GM18870 (cell line): ENCODE results near the gene SHKBP1.
"Not testable (repeated sequence)": the region's sequence is repeated elsewhere in the genome, so short reads cannot be mapped to it uniquely, and the experiment has no call there.

ENCODE experiments used
- ATAC-seq: cut with Tn5 transposase; IDR thresholded peaks from one replicate; pipeline ENCODE4 v1.9.1; 2021; ENCODE audit warnings: moderate library complexity; ENCODE audit not compliant: unreplicated experiment

Gene SHKBP1

DNA sequence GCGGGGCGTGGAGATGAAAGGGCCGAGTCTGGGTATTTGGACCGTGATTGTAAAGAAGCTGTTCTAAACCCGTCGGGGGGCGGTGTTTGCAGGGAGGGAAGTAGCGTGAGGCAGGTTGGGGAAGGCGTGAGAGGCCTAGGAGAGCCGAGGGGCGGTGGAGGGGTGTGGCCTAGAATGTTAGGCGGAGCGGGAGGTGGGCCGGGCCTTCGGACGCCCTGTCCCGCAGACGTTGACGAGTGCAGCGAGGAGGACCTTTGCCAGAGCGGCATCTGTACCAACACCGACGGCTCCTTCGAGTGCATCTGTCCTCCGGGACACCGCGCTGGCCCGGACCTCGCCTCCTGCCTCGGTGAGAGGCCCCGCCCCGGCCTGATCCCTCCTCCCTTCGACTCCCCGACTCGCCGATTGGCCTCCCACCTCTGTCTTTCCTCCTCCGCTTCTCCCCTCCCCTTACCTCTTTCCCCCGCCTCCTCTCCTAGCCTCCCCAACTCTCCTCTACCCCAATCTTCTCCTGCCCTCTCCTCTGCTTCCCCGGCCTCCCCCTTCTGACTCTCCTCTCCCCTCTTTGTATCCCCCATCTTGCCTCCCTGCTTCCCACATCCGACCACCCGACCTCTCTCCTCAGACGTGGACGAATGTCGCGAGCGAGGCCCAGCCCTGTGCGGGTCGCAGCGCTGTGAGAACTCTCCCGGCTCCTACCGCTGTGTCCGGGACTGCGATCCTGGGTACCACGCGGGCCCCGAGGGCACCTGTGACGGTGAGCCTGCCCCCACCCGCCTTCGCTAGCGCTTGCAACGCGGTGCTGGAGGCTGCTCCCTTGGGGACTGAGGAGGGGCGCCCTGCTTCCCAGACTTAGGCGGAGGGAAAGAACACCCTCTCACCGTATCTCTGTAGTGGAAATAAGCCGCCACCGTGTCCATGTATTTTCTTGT, 37.3 kb downstream of the SHKBP1 start:
- peak; percentile 40 for ATAC-seq

DNA sequence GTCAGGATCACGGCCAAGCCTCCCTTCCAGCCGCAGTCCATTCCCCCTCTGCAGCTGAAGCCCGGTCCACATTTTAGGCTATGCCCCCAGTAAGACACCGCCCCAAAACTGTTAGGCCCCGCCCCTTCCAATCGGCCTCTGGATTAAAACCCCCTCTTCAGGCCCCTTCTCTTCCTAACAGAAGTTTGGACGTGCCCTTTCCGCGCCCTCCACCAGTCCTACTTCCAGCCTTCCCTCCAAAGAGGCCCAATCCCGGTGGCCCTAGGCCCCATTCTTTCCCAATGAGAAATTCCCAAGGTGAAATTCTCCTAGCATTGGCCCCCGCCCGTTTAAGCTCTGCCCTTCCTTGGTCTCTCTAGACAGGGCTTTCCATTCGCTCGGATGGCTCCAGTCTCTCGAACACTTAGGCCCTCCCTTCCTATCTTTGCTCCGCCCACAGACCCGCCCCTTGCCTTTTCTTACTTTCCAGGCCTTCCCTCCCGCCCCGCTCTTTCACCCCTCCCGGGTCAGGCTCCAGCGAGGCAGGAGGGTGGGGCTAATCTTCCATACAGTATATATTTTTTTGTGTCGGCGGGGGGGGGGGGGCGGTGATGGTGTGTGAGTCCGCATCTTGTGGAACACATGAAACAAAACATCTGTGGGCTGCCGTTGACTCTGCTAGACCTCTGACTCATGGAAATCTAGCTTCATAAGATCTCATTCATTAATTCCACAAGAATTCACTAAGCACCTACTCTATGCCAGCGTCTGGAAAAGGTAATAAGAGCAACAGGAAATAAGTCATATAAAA, 38.1 kb downstream of the SHKBP1 start:
- no peak for ATAC-seq

GRCh38 chr19:40616178-40616577, 39.5 kb downstream of the SHKBP1 start:
- no peak for ATAC-seq

DNA sequence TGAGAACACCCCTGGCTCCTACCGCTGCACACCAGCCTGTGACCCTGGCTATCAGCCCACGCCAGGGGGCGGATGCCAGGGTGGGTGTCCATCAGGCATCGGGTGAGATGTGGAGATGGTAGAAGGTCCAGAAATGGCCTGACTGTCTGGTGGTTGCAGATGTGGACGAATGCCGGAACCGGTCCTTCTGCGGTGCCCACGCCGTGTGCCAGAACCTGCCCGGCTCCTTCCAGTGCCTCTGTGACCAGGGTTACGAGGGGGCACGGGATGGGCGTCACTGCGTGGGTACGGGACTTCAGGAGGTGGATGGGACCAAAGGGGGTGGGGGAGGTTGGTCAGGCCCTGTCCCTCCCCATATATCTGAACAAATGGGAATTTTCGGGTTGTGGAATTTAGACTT, 40.3 kb downstream of the SHKBP1 start:
- ATAC-seq: no peak

DNA sequence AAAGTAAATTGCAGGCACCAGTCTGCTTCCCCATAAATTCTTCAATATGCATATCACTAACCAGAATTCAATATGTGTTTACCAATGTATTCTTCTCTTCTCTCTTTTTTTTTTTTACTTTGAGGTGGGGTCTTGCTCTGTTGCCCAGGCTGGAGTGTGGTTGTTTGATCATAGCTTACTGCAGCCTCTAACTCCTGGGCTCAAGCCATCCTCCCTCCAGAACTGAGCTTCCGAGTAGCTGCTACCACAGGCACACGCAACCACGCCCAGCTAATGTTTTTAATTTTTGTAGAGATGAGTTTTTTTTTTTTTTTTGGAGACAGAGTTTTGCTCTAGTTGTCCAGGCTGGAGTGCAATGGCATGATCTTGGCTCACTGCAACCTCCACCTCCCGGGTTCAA, 41.3 kb downstream of the SHKBP1 start:
- no peak for ATAC-seq

DNA sequence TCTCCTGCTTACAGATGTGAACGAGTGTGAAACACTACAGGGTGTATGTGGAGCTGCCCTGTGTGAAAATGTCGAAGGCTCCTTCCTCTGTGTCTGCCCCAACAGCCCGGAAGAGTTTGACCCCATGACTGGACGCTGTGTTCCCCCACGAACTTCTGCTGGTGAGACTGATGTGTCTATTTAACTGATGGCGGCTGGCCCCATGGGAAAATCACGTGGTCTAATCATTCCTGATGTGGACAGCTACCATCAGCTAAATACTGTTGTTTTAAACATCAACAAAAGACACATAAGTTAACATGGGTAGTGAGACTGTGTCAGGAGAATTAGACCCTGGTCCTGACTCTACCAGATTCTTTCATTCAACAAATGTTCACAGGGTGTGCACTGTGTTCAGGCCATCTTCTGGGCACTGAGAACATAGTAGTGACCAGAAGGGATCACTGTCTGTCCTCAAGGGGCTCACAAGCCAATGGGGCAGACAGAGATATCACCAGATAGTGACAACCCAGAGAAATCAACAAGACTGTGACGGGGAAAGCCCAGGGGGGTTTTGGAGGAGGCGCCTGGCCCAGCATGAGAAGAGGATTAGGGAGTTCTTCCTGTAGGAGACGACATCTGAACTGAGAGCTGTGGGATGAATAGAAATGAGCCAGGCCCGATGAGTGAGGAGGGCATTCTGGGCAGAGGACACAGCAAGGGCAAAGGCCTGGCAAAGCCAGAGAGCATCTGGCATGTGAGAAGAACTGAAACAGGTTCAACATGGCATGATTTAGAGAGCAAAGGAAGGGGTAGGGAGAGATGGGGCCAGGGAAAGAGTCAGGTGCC, 42.9 kb downstream of the SHKBP1 start:
- no peak for ATAC-seq

- no peak for ATAC-seq
Observed at GRCh38 chr19:40620161-40620485, 43.5 kb downstream of the SHKBP1 start.

DNA sequence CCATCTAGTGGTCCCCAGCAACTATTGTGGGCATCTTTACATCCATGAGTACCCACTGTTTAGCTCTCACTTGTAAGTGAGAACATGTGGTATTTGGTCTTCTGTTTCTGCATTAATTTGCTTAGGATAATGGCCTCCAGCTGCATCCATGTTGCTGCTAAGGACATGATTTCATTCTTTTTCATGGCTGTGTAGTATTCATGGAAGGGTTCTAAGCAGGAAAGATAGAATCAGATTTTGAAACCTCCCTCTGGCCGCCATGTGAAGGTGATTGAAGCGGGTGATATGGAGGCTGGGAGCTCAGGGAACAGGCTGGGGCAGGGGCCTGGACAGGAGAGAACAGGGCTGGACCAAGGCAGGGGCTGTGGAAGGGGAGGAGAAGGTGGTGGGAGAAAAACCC, 44.6 kb downstream of the SHKBP1 start:
- no peak for ATAC-seq

GRCh38 chr19:40621966-40622772, 45.5 kb downstream of the SHKBP1 start:
- ATAC-seq: no peak

DNA sequence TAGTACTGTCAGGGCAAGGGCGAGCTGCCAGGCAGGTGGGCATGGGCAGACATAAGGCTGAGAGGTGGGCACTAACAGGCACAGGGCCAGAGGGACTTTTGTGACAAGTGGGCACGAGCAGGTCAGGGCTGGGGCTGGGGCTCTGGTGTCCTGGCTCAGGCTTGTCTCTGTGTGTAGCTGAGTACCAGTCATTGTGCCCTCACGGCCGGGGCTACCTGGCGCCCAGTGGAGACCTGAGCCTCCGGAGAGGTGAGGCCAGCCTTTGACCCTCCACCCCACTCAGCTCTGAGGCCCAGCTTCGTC, 46.1 kb downstream of the SHKBP1 start:
- ATAC-seq: no peak

DNA sequence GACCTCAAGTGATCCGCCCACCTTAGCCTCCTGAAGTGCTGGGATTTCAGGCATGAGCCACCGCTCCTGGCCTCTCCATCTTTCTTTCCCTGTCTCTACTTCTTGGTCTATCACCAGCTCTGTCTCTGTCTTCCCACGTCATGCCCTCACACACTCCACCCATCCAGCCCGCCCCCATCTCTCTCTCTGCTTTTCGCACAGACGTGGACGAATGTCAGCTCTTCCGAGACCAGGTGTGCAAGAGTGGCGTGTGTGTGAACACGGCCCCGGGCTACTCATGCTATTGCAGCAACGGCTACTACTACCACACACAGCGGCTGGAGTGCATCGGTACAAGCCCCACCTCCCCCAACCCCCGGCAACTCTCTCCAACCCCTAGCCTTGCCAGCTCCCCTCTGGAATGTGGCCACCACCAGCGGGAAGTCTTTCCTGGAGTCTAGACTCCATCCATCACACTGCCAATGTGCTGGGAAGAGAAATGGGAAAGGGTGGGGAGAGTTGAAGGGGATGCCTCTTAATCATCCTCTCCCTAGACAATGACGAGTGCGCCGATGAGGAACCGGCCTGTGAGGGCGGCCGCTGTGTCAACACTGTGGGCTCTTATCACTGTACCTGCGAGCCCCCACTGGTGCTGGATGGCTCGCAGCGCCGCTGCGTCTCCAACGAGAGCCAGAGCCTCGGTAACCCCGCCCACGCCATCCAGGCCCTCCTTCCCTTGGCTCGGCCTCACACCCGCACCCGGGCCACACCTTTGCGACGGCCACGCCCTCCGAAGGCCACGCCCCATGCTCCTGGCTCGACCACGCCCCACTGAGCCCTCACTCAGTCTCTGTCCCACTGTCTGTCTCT, 47.0 kb downstream of the SHKBP1 start:
- no peak for ATAC-seq

DNA sequence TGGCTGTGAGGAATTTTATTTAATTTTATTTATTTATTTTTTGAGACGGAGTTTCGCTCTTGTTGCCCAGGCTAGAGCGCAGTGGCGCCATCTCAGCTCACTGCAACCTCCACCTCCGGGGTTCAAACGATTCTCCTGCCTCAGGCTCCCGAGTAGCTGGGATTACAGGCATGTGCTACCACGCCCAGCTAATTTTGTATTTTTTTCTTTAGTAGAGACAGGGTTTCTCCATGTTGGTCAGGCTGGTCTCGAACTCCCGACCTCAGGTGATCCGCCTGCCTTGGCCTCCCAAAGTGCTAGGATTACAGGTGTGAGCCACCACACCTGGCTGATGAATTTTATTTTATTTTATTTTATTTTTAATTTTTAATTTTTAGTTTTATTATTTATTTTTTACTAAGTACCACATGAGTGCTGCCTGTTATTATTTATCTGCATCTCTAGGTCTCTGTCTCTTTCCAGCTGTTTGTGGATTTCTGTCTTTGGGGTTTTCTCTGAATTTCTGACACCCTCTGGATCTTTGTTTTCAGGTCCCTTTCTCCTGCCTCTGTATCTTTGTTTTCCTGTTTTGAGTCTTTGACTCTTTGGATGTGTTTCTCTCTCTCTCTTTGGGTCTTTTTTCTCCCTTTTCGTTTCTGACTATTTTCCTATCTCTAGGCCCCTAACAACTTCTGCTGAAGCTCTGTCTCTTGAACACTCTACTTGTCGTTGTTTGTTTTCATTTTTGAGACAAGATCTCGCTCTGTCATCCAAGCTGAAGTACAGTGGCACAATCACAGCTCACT, 47.9 kb downstream of the SHKBP1 start:
- not testable (repeated sequence) for ATAC-seq

- no peak for ATAC-seq
Observed at GRCh38 chr19:40625406-40626120, 48.9 kb downstream of the SHKBP1 start.

DNA sequence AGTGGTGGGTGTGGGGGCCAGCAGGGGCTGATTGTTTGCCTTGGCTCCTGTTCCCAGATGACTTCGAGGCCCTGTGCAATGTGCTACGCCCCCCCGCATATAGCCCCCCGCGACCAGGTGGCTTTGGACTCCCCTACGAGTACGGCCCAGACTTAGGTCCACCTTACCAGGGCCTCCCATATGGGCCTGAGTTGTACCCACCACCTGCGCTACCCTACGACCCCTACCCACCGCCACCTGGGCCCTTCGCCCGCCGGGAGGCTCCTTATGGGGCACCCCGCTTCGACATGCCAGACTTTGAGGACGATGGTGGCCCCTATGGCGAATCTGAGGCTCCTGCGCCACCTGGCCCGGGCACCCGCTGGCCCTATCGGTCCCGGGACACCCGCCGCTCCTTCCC, 50.2 kb downstream of the SHKBP1 start:
- ATAC-seq: no peak

DNA sequence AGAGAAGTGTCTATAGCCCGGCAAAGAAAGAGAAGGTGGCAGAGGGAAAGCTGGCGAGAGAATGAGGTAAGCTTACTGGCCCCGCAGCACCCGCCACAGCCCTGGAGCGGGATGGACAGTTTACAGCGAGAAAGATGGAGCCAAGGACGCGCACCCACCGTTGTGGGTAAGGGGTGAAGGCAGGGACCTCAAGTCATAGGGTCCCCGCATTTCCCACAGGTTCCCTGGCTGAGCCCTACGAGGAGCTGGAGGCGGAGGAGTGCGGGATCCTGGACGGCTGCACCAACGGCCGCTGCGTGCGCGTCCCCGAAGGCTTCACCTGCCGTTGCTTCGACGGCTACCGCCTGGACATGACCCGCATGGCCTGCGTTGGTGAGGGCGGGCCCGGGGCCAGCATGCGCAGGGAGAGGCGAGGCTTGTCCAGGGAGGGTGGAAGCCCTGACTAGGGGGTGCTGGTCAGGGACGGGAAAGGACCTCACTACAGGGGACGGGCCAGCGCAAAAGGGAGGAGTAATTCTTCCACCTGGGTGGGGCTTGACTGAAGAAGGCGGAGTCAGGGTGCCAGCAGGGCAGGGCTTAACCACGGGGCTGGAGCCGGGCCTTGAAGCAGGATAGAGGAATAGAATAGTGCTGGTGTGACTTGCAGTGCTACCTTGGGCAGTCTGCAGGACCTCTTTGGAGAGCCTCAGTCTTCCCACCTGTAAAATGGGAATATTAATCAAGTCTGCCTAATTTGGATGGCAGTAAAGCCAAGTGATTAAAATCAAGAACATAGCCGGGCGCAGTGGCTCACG, 51.0 kb downstream of the SHKBP1 start:
- no peak for ATAC-seq

DNA sequence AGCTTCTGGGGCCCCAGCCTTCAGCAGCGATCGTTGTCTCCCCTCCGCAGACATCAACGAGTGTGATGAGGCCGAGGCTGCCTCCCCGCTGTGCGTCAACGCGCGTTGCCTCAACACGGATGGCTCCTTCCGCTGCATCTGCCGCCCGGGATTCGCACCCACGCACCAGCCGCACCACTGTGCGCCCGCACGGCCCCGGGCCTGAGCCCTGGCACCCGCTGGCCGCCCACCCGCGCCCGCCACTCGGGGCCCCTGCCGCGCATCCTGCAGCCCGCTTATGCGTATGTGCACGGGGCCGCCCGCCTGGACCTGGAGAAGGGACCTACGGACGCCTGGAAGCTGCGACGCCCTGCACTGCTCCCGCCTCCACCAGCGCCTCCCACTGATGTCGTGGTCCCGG, 52.7 kb downstream of the SHKBP1 start:
- no peak for ATAC-seq

GRCh38 chr19:40630571-40631160, 54.0 kb downstream of the SHKBP1 start:
- no peak for ATAC-seq
